Effector memory CD8-positive, alpha-beta T cell (primary cell): ENCODE measurements around the gene CXXC1.
"Not testable (repeated sequence)": the region's sequence is repeated elsewhere in the genome, so short reads cannot be mapped to it uniquely, and the experiment has no call there.

Source experiments
- ATAC-seq: fragments of 150-1000 bp; cut with Tn5 transposase; replicated peaks from 2 replicates; pipeline ENCODE4 v1.10.0; 2021; ENCODE audit warnings: mild to moderate bottlenecking, moderate library complexity
- DNase-seq, 3 experiments: peaks; one replicate each; pipeline ENCODE4 v3.0.0; 2021
- H3K27ac Mint-ChIP-seq, 2 donors: one replicate each; pipeline ENCODE4 v1.8.0; 2022; ENCODE audit warnings: mild to moderate bottlenecking in 2 of 2, mixed read lengths in 2 of 2, moderate library complexity in 2 of 2
- H3K27me3 Mint-ChIP-seq, 2 donors: one replicate each; pipeline ENCODE4 v1.8.0; 2022; ENCODE audit warnings: mixed read lengths in 2 of 2
- H3K36me3 Mint-ChIP-seq: one replicate; pipeline ENCODE4 v1.8.0; 2022; ENCODE audit warnings: mild to moderate bottlenecking, moderate library complexity, mixed read lengths; ENCODE audit not compliant: insufficient read depth
- H3K4me1 Mint-ChIP-seq, 2 donors: one replicate each; pipeline ENCODE4 v1.8.0; 2022; ENCODE audit warnings: low read depth in 2 of 2, mixed read lengths in 2 of 2
- H3K4me3 Mint-ChIP-seq, 2 donors: one replicate each; pipeline ENCODE4 v1.8.0; 2022; ENCODE audit warnings: mild to moderate bottlenecking in 2 of 2, mixed read lengths in 2 of 2, moderate library complexity in 2 of 2
- H3K9me3 Mint-ChIP-seq, 2 donors: one replicate each; pipeline ENCODE4 v1.8.0; 2022; ENCODE audit warnings: mixed read lengths in 2 of 2

Gene CXXC1

DNA sequence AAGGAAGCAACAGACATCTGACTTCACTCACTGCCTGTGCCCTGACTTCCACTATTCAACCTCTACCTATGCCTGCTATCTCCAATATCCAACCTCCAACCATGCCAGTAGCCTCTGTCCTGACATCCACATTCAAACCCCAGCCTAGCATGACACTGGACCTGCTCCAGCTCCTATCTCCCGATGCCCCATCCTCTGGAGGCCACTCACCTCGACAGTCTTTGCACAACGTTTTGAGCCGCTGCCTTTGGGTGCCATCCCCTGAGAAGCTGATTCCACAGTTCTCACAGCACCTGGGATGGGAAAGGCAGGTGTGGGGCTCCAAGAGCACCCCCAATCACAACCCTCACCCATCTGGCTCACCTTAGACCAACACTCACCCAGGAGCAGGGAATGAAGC, 11.0 kb downstream of the CXXC1 start:
- no peak overlapping the region for H3K4me3 Mint-ChIP-seq
- no peaks in the 10 kb centered on the region for H3K27me3 Mint-ChIP-seq
- H3K9me3 Mint-ChIP-seq = no peaks in the 10 kb centered on the region
- peaks cover 43% of the 10 kb centered on the region for H3K36me3 Mint-ChIP-seq
- no peak for ATAC-seq
- no peak for DNase-seq
- H3K27ac Mint-ChIP-seq = peak overlapping the region; percentile 25 to 65
- peaks cover 27 to 29% of the 10 kb centered on the region in 2 donors for H3K4me1 Mint-ChIP-seq

DNA sequence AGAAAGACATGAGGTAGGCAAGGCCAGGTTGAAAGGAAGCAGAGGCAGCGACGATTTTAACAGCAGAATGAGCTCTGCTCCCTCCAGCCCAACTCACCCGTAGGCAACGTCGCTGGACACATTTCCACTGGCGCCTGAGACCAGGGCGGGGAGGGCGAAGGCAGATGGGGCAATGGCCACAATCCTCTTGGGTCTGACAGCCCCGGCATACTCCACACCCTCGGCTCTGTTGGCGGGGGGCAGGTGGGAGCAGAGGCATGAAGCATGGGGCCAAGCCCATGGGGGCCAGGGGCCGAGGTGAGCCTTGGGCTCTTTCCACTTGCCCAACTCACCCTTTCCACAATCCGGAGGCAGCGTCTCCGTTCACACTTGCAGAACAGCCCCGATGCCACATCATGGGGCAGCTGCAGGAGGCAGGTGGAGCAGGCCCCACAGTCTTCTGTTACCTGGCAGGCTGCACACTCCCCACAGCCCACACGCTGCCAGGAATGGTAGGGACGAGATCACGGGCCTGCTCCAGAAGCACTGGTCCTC, 11.9 kb downstream of the CXXC1 start:
- no peaks in the 10 kb centered on the region for H3K27me3 Mint-ChIP-seq

GRCh38 chr18:50274941-50275340, 12.6 kb downstream of the CXXC1 start:
- ATAC-seq (no peak), DNase-seq (no peak)
- no peak overlapping the region for H3K27ac Mint-ChIP-seq
- peaks cover 41% of the 10 kb centered on the region for H3K36me3 Mint-ChIP-seq
- H3K27me3 Mint-ChIP-seq = no peaks in the 10 kb centered on the region
- H3K4me3 Mint-ChIP-seq = no peak overlapping the region
- H3K4me1 Mint-ChIP-seq = peaks cover 12 to 16% of the 10 kb centered on the region in 2 donors
- H3K9me3 Mint-ChIP-seq = no peaks in the 10 kb centered on the region

More for the DNA sequence above, 11.9 kb downstream of the CXXC1 start:
- Mint-ChIP-seq H3K9me3 (no peaks in the 10 kb centered on the region), H3K27ac (peak overlapping the region in 1 of 2 donors; percentile 25), H3K36me3 (peaks cover 36% of the 10 kb centered on the region), H3K4me3 (no peak overlapping the region), H3K4me1 (peaks cover 18 to 21% of the 10 kb centered on the region in 2 donors)
- no peak for DNase-seq
- ATAC-seq = no peak

- no peaks in the 10 kb centered on the region for H3K27me3 Mint-ChIP-seq
- no peak overlapping the region for H3K4me3 Mint-ChIP-seq
- DNase-seq (no peak), ATAC-seq (no peak)
- H3K4me1 Mint-ChIP-seq = peaks cover 4 to 11% of the 10 kb centered on the region in 2 donors
- no peak overlapping the region for H3K27ac Mint-ChIP-seq
- peaks cover 44% of the 10 kb centered on the region for H3K36me3 Mint-ChIP-seq
- H3K9me3 Mint-ChIP-seq = no peaks in the 10 kb centered on the region
Measured at GRCh38 chr18:50274044-50274442, 13.4 kb downstream of the CXXC1 start.

DNA sequence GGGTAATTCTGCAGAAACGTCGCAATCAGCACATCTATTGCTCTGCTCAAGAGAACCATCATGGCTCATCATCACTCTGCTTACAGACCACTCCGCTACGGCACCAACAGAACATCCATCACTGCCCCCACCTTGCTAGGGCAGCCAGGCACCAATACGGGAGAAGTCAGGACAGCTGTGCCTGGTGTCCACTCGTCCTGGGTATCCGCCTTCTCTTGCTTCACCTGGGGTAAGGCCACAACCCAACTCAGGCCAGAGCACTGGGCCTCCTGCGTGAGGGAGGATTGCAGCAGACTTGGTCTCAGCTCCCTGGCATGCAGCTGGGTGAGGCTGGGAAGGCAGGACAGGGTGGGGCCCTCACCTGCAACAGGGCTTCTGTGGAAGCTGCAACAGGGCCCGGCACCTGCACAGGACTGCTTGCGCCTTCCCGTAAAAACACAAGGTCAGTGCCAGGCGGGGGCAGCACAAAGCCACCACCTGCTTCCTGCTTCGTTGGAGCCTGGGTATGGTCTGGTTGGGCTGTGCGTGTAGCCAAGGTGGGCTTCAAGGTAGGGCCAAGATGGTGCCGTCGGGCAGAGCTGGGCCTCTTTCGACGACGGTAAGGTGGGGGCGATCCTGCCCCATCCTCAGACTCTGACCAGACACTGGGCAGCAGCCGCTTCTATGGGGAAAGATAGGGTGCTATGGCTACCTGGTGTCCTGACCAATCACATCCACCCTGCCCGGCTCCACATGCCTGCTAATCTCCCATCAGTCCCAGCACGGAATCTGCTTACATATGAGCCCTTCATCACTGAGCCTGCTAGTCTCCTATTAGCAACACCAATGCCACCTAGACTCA, 14.1 kb downstream of the CXXC1 start:
- no peak overlapping the region for H3K4me3 Mint-ChIP-seq
- no peak for DNase-seq
- no peak overlapping the region for H3K27ac Mint-ChIP-seq
- H3K27me3 Mint-ChIP-seq = no peaks in the 10 kb centered on the region
- H3K9me3 Mint-ChIP-seq = no peaks in the 10 kb centered on the region
- H3K4me1 Mint-ChIP-seq = peaks cover 0 to 9% of the 10 kb centered on the region in 2 donors
- no peak for ATAC-seq
- peaks cover 48% of the 10 kb centered on the region for H3K36me3 Mint-ChIP-seq

DNA sequence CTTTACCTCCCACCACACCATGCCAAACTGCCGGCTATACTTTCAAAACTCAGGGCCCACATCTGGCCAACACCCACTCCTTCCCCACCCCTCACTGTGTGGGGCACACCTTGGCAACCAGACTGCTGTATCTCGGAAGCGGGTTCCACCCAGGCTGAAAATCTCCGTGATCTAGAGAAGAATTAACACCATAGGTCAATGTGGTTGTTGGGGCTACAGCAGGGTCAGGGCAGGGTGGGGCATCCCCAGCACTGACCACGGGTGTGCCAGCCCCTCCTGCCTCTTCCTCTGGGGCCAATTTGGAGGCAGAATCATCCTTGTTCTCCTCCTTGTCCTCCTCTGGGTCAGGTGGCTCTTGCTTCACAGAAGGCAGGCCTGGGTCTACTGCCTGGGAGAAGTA, 14.9 kb downstream of the CXXC1 start:
- H3K27ac Mint-ChIP-seq = peak overlapping the region in 1 of 2 donors; percentile 19
- DNase-seq (no peak), ATAC-seq (no peak)
- H3K27me3 Mint-ChIP-seq = no peaks in the 10 kb centered on the region
- peaks cover 0 to 9% of the 10 kb centered on the region in 2 donors for H3K4me1 Mint-ChIP-seq
- H3K9me3 Mint-ChIP-seq = no peaks in the 10 kb centered on the region
- H3K36me3 Mint-ChIP-seq = peaks cover 49% of the 10 kb centered on the region
- no peak overlapping the region for H3K4me3 Mint-ChIP-seq

GRCh38 chr18:50268022-50268747, 19.3 kb downstream of the CXXC1 start:
- no peaks in the 10 kb centered on the region for H3K9me3 Mint-ChIP-seq
- ATAC-seq (peak; percentile 57), DNase-seq (peak; percentile 66 to 71 (median 68))
- peaks cover 11 to 13% of the 10 kb centered on the region in 2 donors for H3K4me1 Mint-ChIP-seq
- peak overlapping the region; percentile 63 to 74 for H3K4me3 Mint-ChIP-seq
- H3K27me3 Mint-ChIP-seq = no peaks in the 10 kb centered on the region
- H3K27ac Mint-ChIP-seq = peak overlapping the region in 1 of 2 donors; percentile 77
- peaks cover 30% of the 10 kb centered on the region for H3K36me3 Mint-ChIP-seq

GRCh38 chr18:50266248-50266704, 21.2 kb downstream of the CXXC1 start, which contains the start of gene CFAP53:
CFAP53 (minus strand) TSS chr18:50266495; CDS start chr18:50266404, 91 bp downstream.
- H3K36me3 Mint-ChIP-seq = peaks cover 26% of the 10 kb centered on the region
- H3K4me3 Mint-ChIP-seq = peak within 1 kb of the TSS; percentile 85 to 89
- peak; percentile 77 to 81 (median 81) for DNase-seq
- H3K4me1 Mint-ChIP-seq = peaks cover 11 to 13% of the 10 kb centered on the region in 2 donors
- no peaks in the 10 kb centered on the region for H3K9me3 Mint-ChIP-seq
- H3K27me3 Mint-ChIP-seq = no peaks in the 10 kb centered on the region
- peak; percentile 90 for ATAC-seq
- H3K27ac Mint-ChIP-seq = peak within 1 kb of the TSS; percentile 91 to 92

- H3K4me1 Mint-ChIP-seq = peaks cover 8 to 13% of the 10 kb centered on the region in 2 donors
- no peaks in the 10 kb centered on the region for H3K9me3 Mint-ChIP-seq
- peaks cover 0 to 8% of the 10 kb centered on the region in 2 donors for H3K27me3 Mint-ChIP-seq
- DNase-seq (no peak), ATAC-seq (no peak)
- peaks cover 13% of the 10 kb centered on the region for H3K36me3 Mint-ChIP-seq
- no peak overlapping the region for H3K27ac Mint-ChIP-seq
- no peak overlapping the region for H3K4me3 Mint-ChIP-seq
Measured at GRCh38 chr18:50262977-50263376, 24.5 kb downstream of the CXXC1 start.

GRCh38 chr18:50250935-50251334, 36.6 kb downstream of the CXXC1 start:
- no peaks in the 10 kb centered on the region for H3K9me3 Mint-ChIP-seq
- ATAC-seq = no peak
- H3K36me3 Mint-ChIP-seq = no peaks in the 10 kb centered on the region
- H3K4me3 Mint-ChIP-seq = no peak overlapping the region
- no peak for DNase-seq
- H3K4me1 Mint-ChIP-seq = peaks cover 0 to 2% of the 10 kb centered on the region in 2 donors
- no peak overlapping the region for H3K27ac Mint-ChIP-seq
- H3K27me3 Mint-ChIP-seq = no peaks in the 10 kb centered on the region

DNA sequence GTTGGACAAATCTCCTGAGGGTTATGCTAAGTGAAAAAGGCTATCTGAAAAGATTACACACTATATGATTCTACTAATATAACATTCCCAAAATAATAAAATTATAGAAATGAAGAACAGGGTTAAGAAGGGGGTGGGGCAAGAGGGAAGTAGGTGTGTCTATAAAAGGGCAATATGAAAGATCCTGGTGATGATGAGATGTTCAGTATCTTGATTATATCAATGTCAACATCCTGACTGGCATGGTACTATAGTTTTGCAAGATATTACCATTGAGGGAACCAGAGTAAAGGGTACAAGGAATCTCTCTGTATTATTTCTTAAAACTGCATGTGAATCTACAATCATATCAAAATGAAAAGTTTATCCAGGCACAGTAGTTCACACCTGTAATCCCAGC, 37.9 kb downstream of the CXXC1 start:
- no peak for DNase-seq
- H3K36me3 Mint-ChIP-seq = no peaks in the 10 kb centered on the region

GRCh38 chr18:50247561-50247960, 39.9 kb downstream of the CXXC1 start:
- no peak for ATAC-seq
- Mint-ChIP-seq H3K9me3 (no peaks in the 10 kb centered on the region), H3K4me3 (no peak overlapping the region), H3K36me3 (no peaks in the 10 kb centered on the region), H3K27me3 (no peaks in the 10 kb centered on the region), H3K4me1 (peaks cover 0 to 2% of the 10 kb centered on the region in 2 donors), H3K27ac (no peak overlapping the region)
- DNase-seq = no peak

More for the DNA sequence above, 37.9 kb downstream of the CXXC1 start:
- Mint-ChIP-seq H3K4me3 (no peak overlapping the region), H3K9me3 (no peaks in the 10 kb centered on the region), H3K27me3 (no peaks in the 10 kb centered on the region), H3K4me1 (peaks cover 0 to 2% of the 10 kb centered on the region in 2 donors), H3K27ac (no peak overlapping the region)
- ATAC-seq = no peak

- not testable (repeated sequence) for H3K27ac Mint-ChIP-seq, H3K4me1 Mint-ChIP-seq, DNase-seq, ATAC-seq, H3K36me3 Mint-ChIP-seq
- H3K9me3 Mint-ChIP-seq = peaks cover 0 to 15% of the 10 kb centered on the region in 2 donors
- peaks cover 0 to 15% of the 10 kb centered on the region in 2 donors for H3K27me3 Mint-ChIP-seq
- peak overlapping the region in 1 of 2 donors; percentile 20 for H3K4me3 Mint-ChIP-seq
Measured at GRCh38 chr18:50241768-50242167, 45.7 kb downstream of the CXXC1 start.
